ENCODE data around the gene CFAP61. TPM values are rescaled to one million over a fixed set of nuclear protein-coding genes. Genes with fewer than 3 reads are reported as not detected.

The CFAP61 gene
- polyA plus RNA-seq, 1 experiment: not detected

DNA sequence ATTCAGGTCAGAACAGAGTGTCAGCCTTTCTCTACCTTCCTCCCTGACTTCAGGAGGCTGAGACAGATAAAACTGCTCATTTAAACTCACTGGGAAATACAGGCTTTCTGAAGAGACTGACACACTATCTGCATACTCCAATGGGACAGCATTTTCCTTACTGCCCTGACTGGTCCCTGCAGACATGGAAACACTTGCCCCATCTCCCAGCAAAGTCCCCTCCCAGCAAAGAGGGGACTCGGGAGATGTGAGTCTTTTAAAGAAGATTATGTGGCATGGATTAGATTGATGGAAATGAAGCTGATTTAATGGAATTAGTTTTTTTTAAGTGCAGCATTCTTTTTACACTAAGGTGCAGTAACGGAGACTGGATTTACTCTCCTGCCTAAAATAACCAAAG is 90.8 kb downstream of the CFAP61 start:
- H3K4me3 ChIP-seq (ENCODE audit: low read depth, low read length): no peak overlapping the region
- no peak for TF ChIP-seq CTCF (IDR thresholded peaks at IDR 0.05; ENCODE audit: low read depth, low read length)
- ChIA-PET POLR2A (no interaction called here), CTCF (no interaction called here)
- no peak for DNase-seq (ENCODE audit: low read depth, low spot score)
- H3K27me3 ChIP-seq (ENCODE audit: control insufficient read depth, insufficient read depth, low read length): no peaks in the 10 kb centered on the region
- H3K27ac ChIP-seq (ENCODE audit: low read depth, low read length): no peak overlapping the region
- H3K9me3 ChIP-seq (ENCODE audit: control insufficient read depth, insufficient read depth, low read length): no peaks in the 10 kb centered on the region

DNA sequence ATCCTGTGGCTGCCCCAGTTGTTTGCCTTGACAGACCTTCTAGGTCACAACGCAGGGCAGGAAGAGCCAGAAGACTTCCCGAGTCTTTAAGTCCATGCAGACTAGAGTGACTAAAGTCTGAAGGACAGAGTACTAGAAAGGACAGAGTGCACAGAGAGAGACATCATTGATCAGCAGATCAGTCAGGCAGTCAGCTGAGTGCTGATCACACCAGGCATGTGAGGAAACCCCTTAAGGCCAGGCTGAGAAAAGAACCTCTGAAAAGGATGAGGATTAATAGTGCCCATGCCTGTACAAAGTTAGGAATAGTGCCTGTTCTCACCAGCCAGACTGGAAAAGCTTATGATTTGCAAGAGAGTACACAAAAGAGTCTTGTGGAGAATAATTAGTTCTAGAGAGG is 91.3 kb downstream of the CFAP61 start:
- Histone ChIP-seq H3K27me3 (ENCODE audit: control insufficient read depth, insufficient read depth, low read length) (no peaks in the 10 kb centered on the region), H3K27ac (ENCODE audit: low read depth, low read length) (no peak overlapping the region), H3K4me3 (ENCODE audit: low read depth, low read length) (no peak overlapping the region), H3K9me3 (ENCODE audit: control insufficient read depth, insufficient read depth, low read length) (no peaks in the 10 kb centered on the region)
- no peak for DNase-seq (ENCODE audit: low read depth, low spot score)
- ChIA-PET POLR2A (no interaction called here), CTCF (no interaction called here)
- no peak for TF ChIP-seq CTCF (IDR thresholded peaks at IDR 0.05; ENCODE audit: low read depth, low read length)

GRCh38 chr20:20148779-20149178 is 96.4 kb downstream of the CFAP61 start:
- ChIA-PET POLR2A (no interaction called here), CTCF (no interaction called here)
- no peak overlapping the region for H3K4me3 ChIP-seq (ENCODE audit: low read depth, low read length)
- DNase-seq (ENCODE audit: low read depth, low spot score): no peak
- no peaks in the 10 kb centered on the region for H3K9me3 ChIP-seq (ENCODE audit: control insufficient read depth, insufficient read depth, low read length)
- H3K27me3 ChIP-seq (ENCODE audit: control insufficient read depth, insufficient read depth, low read length): no peaks in the 10 kb centered on the region
- no peak for TF ChIP-seq CTCF (IDR thresholded peaks at IDR 0.05; ENCODE audit: low read depth, low read length)
- no peak overlapping the region for H3K27ac ChIP-seq (ENCODE audit: low read depth, low read length)

- ChIA-PET POLR2A (no interaction called here), CTCF (interaction anchor here (1.4 kb wide), 1 partner anchor 86 kb away, joined by 4 read pairs; no protein-coding TSS in a partner anchor)
- H3K9me3 ChIP-seq (ENCODE audit: control insufficient read depth, insufficient read depth, low read length): no peaks in the 10 kb centered on the region
- H3K27me3 ChIP-seq (ENCODE audit: control insufficient read depth, insufficient read depth, low read length): no peaks in the 10 kb centered on the region
- no peak for TF ChIP-seq CTCF (IDR thresholded peaks at IDR 0.05; ENCODE audit: low read depth, low read length)
- H3K4me3 ChIP-seq (ENCODE audit: low read depth, low read length): no peak overlapping the region
- DNase-seq (ENCODE audit: low read depth, low spot score): no peak
- no peak overlapping the region for H3K27ac ChIP-seq (ENCODE audit: low read depth, low read length)
Measured at GRCh38 chr20:20150241-20150640, 97.9 kb downstream of the CFAP61 start.

GRCh38 chr20:20160520-20160919 is 108.2 kb downstream of the CFAP61 start:
- no peak for DNase-seq (ENCODE audit: low read depth, low spot score)
- H3K27me3 ChIP-seq (ENCODE audit: control insufficient read depth, insufficient read depth, low read length): no peaks in the 10 kb centered on the region
- POLR2A ChIA-PET: no interaction called here
- CTCF ChIA-PET: no interaction called here
- no peak overlapping the region for H3K4me3 ChIP-seq (ENCODE audit: low read depth, low read length)
- H3K9me3 ChIP-seq (ENCODE audit: control insufficient read depth, insufficient read depth, low read length): no peaks in the 10 kb centered on the region
- no peak overlapping the region for H3K27ac ChIP-seq (ENCODE audit: low read depth, low read length)
- no peak for TF ChIP-seq CTCF (IDR thresholded peaks at IDR 0.05; ENCODE audit: low read depth, low read length)

Data from AG04450 (cell line).